ENCODE results near the gene RPL5.

DNA sequence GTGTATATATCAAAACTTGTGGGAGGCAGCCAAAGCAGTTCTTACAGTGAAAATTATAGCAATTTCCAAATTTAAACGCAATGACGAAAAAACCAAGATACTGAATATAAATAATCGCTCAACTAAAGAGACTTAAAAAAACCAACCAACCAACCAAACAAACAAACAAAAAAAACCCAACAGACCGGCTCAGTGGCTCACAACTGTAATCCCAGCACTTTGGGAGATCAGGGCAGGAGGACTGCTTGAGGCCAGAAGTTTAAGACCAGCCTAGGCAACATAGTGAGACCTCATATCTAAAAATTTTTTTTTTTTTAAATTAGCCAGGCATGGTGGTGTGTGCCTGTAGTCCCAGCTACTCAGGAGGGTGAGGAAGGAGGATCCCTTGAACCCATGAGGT lies 23.4 kb downstream of the RPL5 start:
- no peak for TF ChIP-seq TCF7L2 (IDR thresholded peaks at IDR 0.05; ENCODE audit: low read depth, low read length)
- TF ChIP-seq, protein P1, sequence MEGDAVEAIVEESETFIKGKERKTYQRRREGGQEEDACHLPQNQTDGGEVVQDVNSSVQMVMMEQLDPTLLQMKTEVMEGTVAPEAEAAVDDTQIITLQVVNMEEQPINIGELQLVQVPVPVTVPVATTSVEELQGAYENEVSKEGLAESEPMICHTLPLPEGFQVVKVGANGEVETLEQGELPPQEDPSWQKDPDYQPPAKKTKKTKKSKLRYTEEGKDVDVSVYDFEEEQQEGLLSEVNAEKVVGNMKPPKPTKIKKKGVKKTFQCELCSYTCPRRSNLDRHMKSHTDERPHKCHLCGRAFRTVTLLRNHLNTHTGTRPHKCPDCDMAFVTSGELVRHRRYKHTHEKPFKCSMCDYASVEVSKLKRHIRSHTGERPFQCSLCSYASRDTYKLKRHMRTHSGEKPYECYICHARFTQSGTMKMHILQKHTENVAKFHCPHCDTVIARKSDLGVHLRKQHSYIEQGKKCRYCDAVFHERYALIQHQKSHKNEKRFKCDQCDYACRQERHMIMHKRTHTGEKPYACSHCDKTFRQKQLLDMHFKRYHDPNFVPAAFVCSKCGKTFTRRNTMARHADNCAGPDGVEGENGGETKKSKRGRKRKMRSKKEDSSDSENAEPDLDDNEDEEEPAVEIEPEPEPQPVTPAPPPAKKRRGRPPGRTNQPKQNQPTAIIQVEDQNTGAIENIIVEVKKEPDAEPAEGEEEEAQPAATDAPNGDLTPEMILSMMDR (IDR thresholded peaks at IDR 0.05 in 2 of 3, conservative IDR thresholded peaks at IDR 0.05 in 1 of 3; ENCODE audit: insufficient read depth in 2 of 3, low read depth in 1 of 3, low read length in 3 of 3): no peak
- no peak for TF ChIP-seq TAF1 (IDR thresholded peaks at IDR 0.05; ENCODE audit: control insufficient read depth, extremely low read depth, insufficient read depth, low read length, severe bottlenecking)
- no peak for TF ChIP-seq NFATC3 (IDR thresholded peaks at IDR 0.05)
- no peak for TF ChIP-seq ZNF212 (CRISPR knock-in tag; IDR thresholded peaks at IDR 0.05)
- TF ChIP-seq PTTG1 (tag; IDR thresholded peaks at IDR 0.05; ENCODE audit: low read depth): no peak

Measured in K562 (cell line).